MM.1S (cell line): ENCODE results near the gene RRAGD.

Source experiments
- DNase-seq: peaks from one replicate; pipeline ENCODE4 v3.0.0-alpha.2; 2015
- H2AFZ ChIP-seq: fragments of 300-600 bp; sonication (generic); 2 replicates; pipeline ENCODE4 v1.6.0; 2016; ENCODE audit warnings: antibody characterized with exemption, low read length
- H3F3A ChIP-seq: fragments of 300-600 bp; sonication (generic); 2 replicates; pipeline ENCODE4 v1.6.1; 2016; ENCODE audit warnings: mild to moderate bottlenecking, antibody characterized with exemption, low read length, moderate library complexity, mixed read lengths; ENCODE audit not compliant: insufficient read depth
- H3K27ac ChIP-seq: fragments of 300-600 bp; sonication (generic); 2 replicates; pipeline ENCODE4 v1.5.1; 2016; ENCODE audit warnings: mild to moderate bottlenecking, low read length
- H3K27me3 ChIP-seq: fragments of 300-600 bp; sonication (generic); replicated peaks from 2 replicates; pipeline ENCODE4 v1.6.0; 2016; ENCODE audit warnings: low read length; ENCODE audit not compliant: insufficient read depth
- H3K36me3 ChIP-seq: fragments of 300-600 bp; sonication (generic); replicated peaks from 2 replicates; pipeline ENCODE4 v1.6.1; 2016; ENCODE audit warnings: mild to moderate bottlenecking, low read length, mixed read lengths; ENCODE audit not compliant: insufficient read depth
- H3K4me1 ChIP-seq: fragments of 300-600 bp; sonication (generic); 2 replicates; pipeline ENCODE4 v1.6.1; 2016; ENCODE audit warnings: low read length, mixed read lengths
- H3K4me2 ChIP-seq: fragments of 300-600 bp; sonication (generic); 2 replicates; pipeline ENCODE4 v1.6.0; 2016; ENCODE audit warnings: low read depth, low read length
- H3K4me3 ChIP-seq: fragments of 300-600 bp; sonication (generic); 2 replicates; pipeline ENCODE4 v1.5.1; 2016; ENCODE audit warnings: low read length, mixed read lengths
- H3K79me2 ChIP-seq: fragments of 300-600 bp; sonication (generic); 2 replicates; pipeline ENCODE4 v1.6.1; 2016; ENCODE audit warnings: mixed run types, low read length, mixed read lengths
- H3K9ac ChIP-seq: fragments of 300-600 bp; sonication (generic); 2 replicates; pipeline ENCODE4 v1.6.1; 2016; ENCODE audit warnings: low read length, mixed read lengths
- H3K9me2 ChIP-seq: fragments of 300-600 bp; sonication (generic); replicated peaks from 2 replicates; pipeline ENCODE4 v1.6.1; 2016; ENCODE audit warnings: mild to moderate bottlenecking, low read length, mixed read lengths; ENCODE audit not compliant: insufficient read depth
- H3K9me3 ChIP-seq: fragments of 300-600 bp; sonication (generic); replicated peaks from 2 replicates; pipeline ENCODE4 v1.6.1; 2016; ENCODE audit warnings: mild to moderate bottlenecking, low read length, mixed read lengths; ENCODE audit not compliant: insufficient read depth
- H4K20me1 ChIP-seq: fragments of 300-600 bp; sonication (generic); 2 replicates; pipeline ENCODE4 v1.6.1; 2016; ENCODE audit warnings: mild to moderate bottlenecking, low read length, moderate library complexity, mixed read lengths; ENCODE audit not compliant: insufficient read depth
- EZH2 ChIP-seq: fragments of 300-600 bp; sonication (generic); optimal IDR thresholded peaks from 2 replicates; pipeline ENCODE3; 2017; ENCODE audit warnings: low read depth, mild to moderate bottlenecking, antibody characterized with exemption, low read length, mixed read lengths
- EZH2phosphoT487 ChIP-seq: fragments of 300-600 bp; sonication (generic); IDR thresholded peaks from 2 replicates; pipeline ENCODE4 v1.6.1; 2018; ENCODE audit warnings: antibody characterized with exemption, low read length
- TF ChIP-seq, protein P1 (sequence below): fragments of 300-600 bp; sonication (generic); IDR thresholded peaks from 2 replicates; pipeline ENCODE4 v1.5.1; 2016; ENCODE audit warnings: antibody characterized with exemption, low read length, mixed read lengths

Gene RRAGD

DNA sequence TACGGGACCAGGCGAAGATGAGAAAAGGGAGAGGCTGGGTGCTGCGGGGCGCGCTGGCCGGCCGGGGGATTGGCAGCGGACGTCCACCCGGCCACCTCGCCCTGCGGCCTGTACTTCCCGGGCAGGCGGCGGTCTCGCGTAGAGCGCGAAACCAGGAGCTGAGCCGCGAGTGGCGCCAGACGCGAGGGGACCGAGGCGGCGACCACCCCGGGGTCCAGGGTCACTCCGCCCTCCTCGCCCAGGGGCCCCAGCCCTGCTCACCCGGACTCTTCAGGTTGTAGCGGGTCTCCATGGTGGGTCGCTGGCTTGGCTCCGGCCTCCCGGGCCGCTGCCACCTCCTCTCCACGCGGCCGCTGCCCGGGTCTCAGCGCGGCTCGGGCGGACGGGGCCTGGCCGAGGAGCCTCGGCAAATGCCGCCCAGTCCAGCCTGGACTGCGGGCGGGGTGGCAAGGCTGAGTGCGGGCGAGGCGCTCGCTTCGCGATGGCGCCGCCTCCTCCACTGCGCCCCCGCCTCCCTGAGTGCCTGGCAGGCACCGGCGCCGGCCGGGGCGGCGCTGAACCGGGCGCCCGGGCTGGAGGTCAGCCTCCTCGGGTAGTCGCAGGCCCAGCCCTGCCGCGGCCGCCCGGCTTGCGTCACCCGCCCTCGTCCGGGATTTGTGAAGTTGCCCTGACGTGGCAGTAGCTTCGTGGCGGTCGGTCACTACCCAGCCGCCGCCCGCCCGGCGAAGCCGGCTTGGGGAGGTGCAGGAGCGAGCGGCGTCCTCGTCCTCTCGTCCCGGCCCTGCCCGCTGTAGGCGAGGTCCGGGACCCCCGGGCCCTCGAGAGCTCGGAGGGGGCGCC, 59.6 kb downstream of the RRAGD start, which contains the start of gene UBE2J1:
TSS of gene UBE2J1 (minus strand) at position 445 of the 840 bp plus-strand sequence. CDS start at position 292, 153 bp downstream.
- TF ChIP-seq EZH2 = no peak
- TF ChIP-seq EZH2phosphoT487 = no peak
- TF ChIP-seq, protein P1, sequence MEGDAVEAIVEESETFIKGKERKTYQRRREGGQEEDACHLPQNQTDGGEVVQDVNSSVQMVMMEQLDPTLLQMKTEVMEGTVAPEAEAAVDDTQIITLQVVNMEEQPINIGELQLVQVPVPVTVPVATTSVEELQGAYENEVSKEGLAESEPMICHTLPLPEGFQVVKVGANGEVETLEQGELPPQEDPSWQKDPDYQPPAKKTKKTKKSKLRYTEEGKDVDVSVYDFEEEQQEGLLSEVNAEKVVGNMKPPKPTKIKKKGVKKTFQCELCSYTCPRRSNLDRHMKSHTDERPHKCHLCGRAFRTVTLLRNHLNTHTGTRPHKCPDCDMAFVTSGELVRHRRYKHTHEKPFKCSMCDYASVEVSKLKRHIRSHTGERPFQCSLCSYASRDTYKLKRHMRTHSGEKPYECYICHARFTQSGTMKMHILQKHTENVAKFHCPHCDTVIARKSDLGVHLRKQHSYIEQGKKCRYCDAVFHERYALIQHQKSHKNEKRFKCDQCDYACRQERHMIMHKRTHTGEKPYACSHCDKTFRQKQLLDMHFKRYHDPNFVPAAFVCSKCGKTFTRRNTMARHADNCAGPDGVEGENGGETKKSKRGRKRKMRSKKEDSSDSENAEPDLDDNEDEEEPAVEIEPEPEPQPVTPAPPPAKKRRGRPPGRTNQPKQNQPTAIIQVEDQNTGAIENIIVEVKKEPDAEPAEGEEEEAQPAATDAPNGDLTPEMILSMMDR = no peak
- Histone ChIP-seq H3K4me3 (peak within 1 kb of the TSS; percentile 86), H3K79me2 (peaks cover 81% of the 10 kb centered on the region), H3K36me3 (peaks cover 4% of the 10 kb centered on the region; the same call in 1 of the 2 replicates), H4K20me1 (peaks cover 7% of the 10 kb centered on the region; the same call in 1 of the 2 replicates), H3K9me2 (no peaks in the 10 kb centered on the region), H3K9me3 (no peaks in the 10 kb centered on the region), H3K27me3 (no peaks in the 10 kb centered on the region), H3K4me2 (peak within 1 kb of the TSS; percentile 95), H3K9ac (peak within 1 kb of the TSS; percentile 89), H3K27ac (peak within 1 kb of the TSS; percentile 99), H3K4me1 (peaks cover 61% of the 10 kb centered on the region), H3F3A (peaks cover 85% of the 10 kb centered on the region), H2AFZ (no peak within 1 kb of the TSS)
- peak; percentile 80 for DNase-seq

DNA sequence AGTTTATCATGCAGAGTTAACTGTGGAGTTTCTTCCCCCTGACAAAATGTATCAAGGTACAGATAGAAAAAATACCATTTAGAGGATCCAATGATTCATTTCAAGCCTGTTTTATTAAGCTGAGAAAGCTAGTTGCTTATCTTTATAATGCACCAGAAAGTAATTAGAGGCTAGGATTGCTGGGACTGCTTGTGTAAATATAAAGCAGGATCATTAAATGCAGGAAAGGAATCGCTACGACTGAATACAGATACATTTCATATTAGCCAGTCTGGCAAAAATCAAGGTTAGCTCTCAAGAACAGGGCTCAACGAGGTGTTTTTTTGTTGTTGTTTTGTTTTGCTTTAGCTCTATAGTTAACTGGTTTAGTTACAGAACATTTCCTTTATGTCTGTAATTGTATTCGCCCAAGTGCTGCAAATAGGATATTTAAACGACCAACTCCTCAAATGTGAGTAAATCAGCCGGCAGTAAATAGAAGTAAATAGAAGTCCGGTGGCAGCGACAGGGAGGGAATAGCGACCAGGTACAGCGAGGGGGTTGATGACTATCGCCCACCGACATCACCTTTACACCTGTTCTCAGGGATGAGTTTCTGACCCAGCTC, 60.3 kb downstream of the RRAGD start:
- H3K4me3 ChIP-seq = peak overlapping the region; percentile 86
- peaks cover 63% of the 10 kb centered on the region for H3K4me1 ChIP-seq
- H2AFZ ChIP-seq = no peak overlapping the region
- no peaks in the 10 kb centered on the region for H3K9me2 ChIP-seq
- H3F3A ChIP-seq = peaks cover 80% of the 10 kb centered on the region
- TF ChIP-seq, protein P1 = no peak
- TF ChIP-seq EZH2phosphoT487 (no peak), EZH2 (no peak)
- H3K27ac ChIP-seq = peak overlapping the region; percentile 99
- peaks cover 7% of the 10 kb centered on the region for H4K20me1 ChIP-seq
- no peaks in the 10 kb centered on the region for H3K27me3 ChIP-seq
- H3K9ac ChIP-seq = peak overlapping the region; percentile 89
- no peak for DNase-seq
- no peaks in the 10 kb centered on the region for H3K9me3 ChIP-seq
- H3K36me3 ChIP-seq = peaks cover 4% of the 10 kb centered on the region; the same call in 1 of the 2 replicates
- peak overlapping the region; percentile 85 for H3K4me2 ChIP-seq
- H3K79me2 ChIP-seq = peaks cover 88% of the 10 kb centered on the region

DNA sequence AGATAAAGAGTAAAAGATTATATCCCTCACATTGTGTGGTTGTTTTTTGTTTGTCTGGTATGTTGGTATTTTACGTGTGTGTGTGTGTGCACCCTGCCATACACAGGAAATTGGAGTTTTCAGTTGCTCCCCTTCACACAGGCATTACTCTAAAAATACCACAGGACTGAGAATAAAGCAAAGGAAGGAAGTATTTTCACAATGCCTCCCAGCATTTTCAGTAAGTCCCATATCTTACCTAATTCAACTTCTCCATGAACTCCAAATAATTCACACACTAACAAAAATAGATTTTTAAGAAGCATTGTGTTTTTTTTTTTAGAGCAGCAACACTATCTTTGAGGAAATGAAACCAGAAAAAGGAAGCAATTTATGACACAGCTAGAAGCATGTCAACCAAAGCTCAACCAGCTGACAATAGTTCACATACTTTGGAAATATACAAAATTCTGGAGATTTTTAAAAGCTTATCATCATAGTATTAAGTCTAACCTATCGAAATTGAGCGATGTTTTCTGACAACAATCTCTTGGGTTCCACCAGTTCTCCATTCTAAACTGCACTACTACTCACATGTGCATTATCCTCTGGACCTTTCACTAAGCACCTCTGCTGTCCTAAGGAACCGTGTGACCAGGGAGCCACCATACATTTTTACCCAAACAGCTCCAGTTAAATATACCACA, 61.6 kb downstream of the RRAGD start:
- Histone ChIP-seq H3K36me3 (peaks cover 4% of the 10 kb centered on the region; the same call in 1 of the 2 replicates), H3K9me3 (no peaks in the 10 kb centered on the region), H3K4me3 (peak overlapping the region; percentile 86), H3K79me2 (peaks cover 100% of the 10 kb centered on the region), H3K9me2 (no peaks in the 10 kb centered on the region), H3K27ac (peak overlapping the region; percentile 99), H3K4me1 (peaks cover 62% of the 10 kb centered on the region), H3K4me2 (peak overlapping the region; percentile 85), H3K9ac (peak overlapping the region; percentile 89), H4K20me1 (peaks cover 16% of the 10 kb centered on the region), H2AFZ (no peak overlapping the region), H3K27me3 (no peaks in the 10 kb centered on the region), H3F3A (peaks cover 74% of the 10 kb centered on the region)
- peak; percentile 58 for DNase-seq
- TF ChIP-seq EZH2phosphoT487 (no peak), EZH2 (no peak)
- TF ChIP-seq, protein P1 = no peak
